HCT116 (cell line): ENCODE data around the gene NFIX. TPM values are rescaled to one million over a fixed set of nuclear protein-coding genes. Genes with fewer than 3 reads are reported as not detected.

Experiments
- ATAC-seq: fragments of 200-7000 bp; cut with Tn5 transposase; 2 replicates; pipeline ENCODE4 v1.9.1; 2020; ENCODE audit warnings: mild to moderate bottlenecking, moderate library complexity
- BruUV-seq: library from RNA; stranded (reverse); fragments of 400-500 nt; replicated peaks from 2 replicates; lab custom pipeline; 2021; lab: Mats Ljungman, UMichigan
- CTCF ChIA-PET: fragments of 300-600 bp; sonication (Branson Sonifier 250); formaldehyde crosslinking; loops from one replicate; lab custom pipeline; 2021; ENCODE audit warnings: antibody characterized with exemption; lab: Charles Lee
- POLR2A ChIA-PET: fragments of 300-600, 350-600 bp; sonication (Branson Sonifier 250); formaldehyde crosslinking; loops from one replicate; lab custom pipeline; 2021; ENCODE audit warnings: antibody characterized with exemption; lab: Charles Lee
- RAD21 ChIA-PET, 2 experiments: fragments of 300-600 bp; sonication (Branson Sonifier 250); formaldehyde crosslinking; loops; one replicate each; lab custom pipeline; 2023; ENCODE audit warnings: low total read pairs in 2 of 2; ENCODE audit not compliant: uncharacterized antibody in 2 of 2, unreplicated experiment in 2 of 2, low non-redundant PET in 1 of 2; lab: Charles Lee
- DNase-seq: peaks from one replicate; pipeline ENCODE4 v3.0.0-alpha.2; 2010; ENCODE audit warnings: low read depth, low spot score
- H2AFZ ChIP-seq: fragments of 200-600 bp; shearing (Covaris generic), sonication (generic); 2 replicates; pipeline ENCODE4 v1.6.1; 2017; ENCODE audit warnings: low read depth, mixed run types, mixed read lengths, antibody characterized with exemption, low read length; ENCODE audit not compliant: poor library complexity, severe bottlenecking
- H3K27ac ChIP-seq: 2 replicates; pipeline ENCODE4 v1.5.1; 2012; ENCODE audit warnings: low read depth, low read length
- H3K27me3 ChIP-seq: fragments of 200-600 bp; sonication (generic); 2 replicates; pipeline ENCODE4 v1.6.1; 2016; ENCODE audit warnings: mixed run types, low read length, mixed read lengths; ENCODE audit not compliant: insufficient read depth
- H3K36me3 ChIP-seq, 2 experiments: fragments of 200-500 bp in 1 of 2; fragments of 200-600 bp in 1 of 2; sonication (Bioruptor generic) in 1 of 2; sonication (generic) in 1 of 2; 2 replicates each; pipeline versions ENCODE4 v1.5.1 to v1.6.1; 2014 to 2016; ENCODE audit warnings: low read length in 2 of 2, inconsistent platforms in 1 of 2, mixed read lengths in 1 of 2, mixed run types in 1 of 2; ENCODE audit not compliant: insufficient read depth in 2 of 2, control insufficient read depth in 1 of 2
- H3K4me1 ChIP-seq, 2 experiments: fragments of 200-600 bp in 1 of 2; sonication (generic) in 1 of 2; 2 replicates each; pipeline versions ENCODE4 v1.5.1 to v1.6.1; 2012 to 2017; ENCODE audit warnings: low read length in 2 of 2, inconsistent platforms in 1 of 2, mild to moderate bottlenecking in 1 of 2, mixed read lengths in 1 of 2, mixed run types in 1 of 2, moderate library complexity in 1 of 2; ENCODE audit not compliant: insufficient read depth in 2 of 2, control insufficient read depth in 1 of 2
- H3K4me2 ChIP-seq: fragments of 200-600 bp; sonication (generic); 2 replicates; pipeline ENCODE4 v1.6.1; 2017; ENCODE audit warnings: mixed run types, low read length, mixed read lengths
- H3K4me3 ChIP-seq, 2 experiments: fragments of 200-600 bp in 1 of 2; sonication (generic) in 1 of 2; replicated peaks in 1 of 2; 2 replicates each; pipeline ENCODE4 v1.5.1; 2011 to 2016; ENCODE audit warnings: low read length in 2 of 2, control low read depth in 1 of 2, low read depth in 1 of 2, mild to moderate bottlenecking in 1 of 2, mixed read lengths in 1 of 2, mixed run types in 1 of 2
- H3K79me2 ChIP-seq: fragments of 200-600 bp; sonication (generic); 2 replicates; pipeline ENCODE4 v1.6.1; 2017; ENCODE audit warnings: mild to moderate bottlenecking, mixed run types, low read length, moderate library complexity, mixed read lengths; ENCODE audit not compliant: insufficient read depth
- H3K9ac ChIP-seq: fragments of 200-600 bp; sonication (generic); 2 replicates; pipeline ENCODE4 v1.6.1; 2016; ENCODE audit warnings: low read length, mixed read lengths
- H3K9me2 ChIP-seq: fragments of 200-600 bp; sonication (generic), shearing (Covaris generic); 2 replicates; pipeline ENCODE4 v1.6.1; 2017; ENCODE audit warnings: mixed run types, mild to moderate bottlenecking, moderate library complexity; ENCODE audit not compliant: insufficient read depth
- H3K9me3 ChIP-seq, 2 experiments: fragments of 200-500 bp in 1 of 2; fragments of 200-600 bp in 1 of 2; sonication (Bioruptor generic) in 1 of 2; sonication (generic) in 1 of 2; 2 replicates each; pipeline ENCODE4 v1.6.1; 2014 to 2017; ENCODE audit warnings: low read length in 2 of 2, mixed read lengths in 2 of 2, inconsistent platforms in 1 of 2, low read depth in 1 of 2, mild to moderate bottlenecking in 1 of 2, mixed run types in 1 of 2, moderate library complexity in 1 of 2; ENCODE audit not compliant: control insufficient read depth in 1 of 2, insufficient read depth in 1 of 2
- H4K20me1 ChIP-seq: fragments of 200-600 bp; sonication (generic), shearing (Covaris generic); 2 replicates; pipeline ENCODE4 v1.6.1; 2017; ENCODE audit warnings: mixed run types, mild to moderate bottlenecking, moderate library complexity; ENCODE audit not compliant: insufficient read depth
- CEBPB ChIP-seq: IDR thresholded peaks from 2 replicates; pipeline ENCODE4 v1.6.1; 2012; ENCODE audit warnings: low read depth
- EGR1 ChIP-seq: IDR thresholded peaks from 2 replicates; pipeline ENCODE4 v1.6.1; 2012; ENCODE audit warnings: low read depth
- EZH2 ChIP-seq: fragments of 200-600 bp; sonication (generic); IDR thresholded peaks from 2 replicates; pipeline ENCODE4 v1.6.1; 2017; ENCODE audit warnings: antibody characterized with exemption, mixed run types
- EZH2phosphoT487 ChIP-seq: fragments of 200-600 bp; IDR thresholded peaks from 2 replicates; pipeline ENCODE4 v1.6.1; 2018; ENCODE audit warnings: antibody characterized with exemption, borderline replicate concordance
- JUND ChIP-seq: IDR thresholded peaks from 2 replicates; pipeline ENCODE4 v1.6.1; 2012
- RAD21 ChIP-seq: IDR thresholded peaks from 2 replicates; pipeline ENCODE4 v1.6.1; 2012; ENCODE audit warnings: low read depth, mild to moderate bottlenecking
- SP1 ChIP-seq: IDR thresholded peaks from 2 replicates; pipeline ENCODE4 v1.6.1; 2012; ENCODE audit warnings: low read depth
- SRF ChIP-seq: IDR thresholded peaks from 2 replicates; pipeline ENCODE4 v1.6.1; 2012; ENCODE audit warnings: low read depth
- TCF7L2 ChIP-seq: IDR thresholded peaks from 2 replicates; pipeline ENCODE4 v1.7.0; 2011; ENCODE audit warnings: borderline replicate concordance, inconsistent platforms; ENCODE audit not compliant: insufficient read depth, insufficient read length; ENCODE audit errors: extremely low read depth
- ZFX ChIP-seq: fragments of 450-650 bp; IDR thresholded peaks from 2 replicates; pipeline ENCODE4 v1.6.1; 2017
- intact Hi-C: fragments of 100-400 bp; cut with micrococcal nuclease; formaldehyde crosslinking; loops from 2 replicates; pipeline ENCODE4 v1.10.0; 2022
- total RNA-seq: library from RNA; stranded (reverse); gene quantifications from one replicate; pipeline ENCODE4 v1.2.1, GENCODE V29; 2021; ENCODE audit not compliant: unreplicated experiment
- TF ChIP-seq, protein P1 (sequence below): IDR thresholded peaks from 2 replicates; pipeline ENCODE4 v1.6.1; 2012
- TF ChIP-seq, protein P2 (sequence below): IDR thresholded peaks from 2 replicates; pipeline ENCODE4 v1.6.1; 2012; ENCODE audit warnings: low read depth
- TF ChIP-seq, protein P3 (sequence below): IDR thresholded peaks from 2 replicates; pipeline ENCODE4 v1.6.1; 2012

The NFIX gene
- total RNA-seq, 1 experiment from 2014 or later, result 34.8 TPM

DNA sequence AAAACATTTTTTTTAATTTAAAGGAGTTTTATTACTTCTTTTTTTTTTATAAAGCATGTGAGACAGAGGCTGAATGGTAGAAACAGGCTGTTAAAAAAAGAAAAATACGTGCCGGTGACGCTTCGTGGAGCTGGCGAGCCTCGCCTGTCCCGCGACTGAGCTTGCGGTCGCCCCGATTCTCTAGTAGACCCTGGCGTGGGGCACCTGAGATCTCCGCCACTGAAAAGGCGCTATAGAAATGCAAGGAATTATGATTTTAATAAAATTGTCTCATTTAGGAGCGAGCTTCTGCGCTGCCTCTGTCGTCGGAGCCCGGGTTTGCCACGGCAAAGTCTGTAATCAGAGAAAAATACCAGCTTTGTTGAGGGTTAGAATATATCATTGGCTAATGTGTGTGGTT is 18.4 kb downstream of the NFIX start:
- no peaks in the 10 kb centered on the region for H3K27me3 ChIP-seq
- no peak for DNase-seq
- ChIA-PET POLR2A (interaction anchor here (1.2 kb wide), 1 partner anchor 14 kb away, joined by 3 read pairs; no protein-coding TSS in a partner anchor), CTCF (interaction anchor here (0.9 to 1.6 kb wide), 3 partner anchors 16 to 47 kb away, joined by 5 to 7 read pairs (median 6); no protein-coding TSS in a partner anchor), RAD21 (interaction anchor here in 1 of 2 experiments (0.6 to 1.3 kb wide), 2 partner anchors 42 to 219 kb away, joined by 3 read pairs; no protein-coding TSS in a partner anchor)
- TF ChIP-seq EZH2phosphoT487 (no peak), EGR1 (no peak)
- TF ChIP-seq, protein P1, sequence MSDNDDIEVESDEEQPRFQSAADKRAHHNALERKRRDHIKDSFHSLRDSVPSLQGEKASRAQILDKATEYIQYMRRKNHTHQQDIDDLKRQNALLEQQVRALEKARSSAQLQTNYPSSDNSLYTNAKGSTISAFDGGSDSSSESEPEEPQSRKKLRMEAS, result no peak
- no TSS peak for BruUV-seq
- H3K79me2 ChIP-seq, result no peaks in the 10 kb centered on the region
- H3K4me1 ChIP-seq, result peaks cover 16 to 23% of the 10 kb centered on the region in 2 experiments
- no peaks in the 10 kb centered on the region for H3K9me3 ChIP-seq
- H3K4me3 ChIP-seq, result no peak overlapping the region
- intact Hi-C loops, result no loop called here
- H3K27ac ChIP-seq, result no peak overlapping the region
- ATAC-seq, result no peak
- H3K4me2 ChIP-seq, result peak overlapping the region; percentile 92
- no peaks in the 10 kb centered on the region; the same call in 1 of the 2 replicates for H4K20me1 ChIP-seq
- H3K9ac ChIP-seq, result peak overlapping the region; percentile 66
- peak overlapping the region; percentile 67 for H2AFZ ChIP-seq
- H3K9me2 ChIP-seq, result no peaks in the 10 kb centered on the region
- no peaks in the 10 kb centered on the region for H3K36me3 ChIP-seq

DNA sequence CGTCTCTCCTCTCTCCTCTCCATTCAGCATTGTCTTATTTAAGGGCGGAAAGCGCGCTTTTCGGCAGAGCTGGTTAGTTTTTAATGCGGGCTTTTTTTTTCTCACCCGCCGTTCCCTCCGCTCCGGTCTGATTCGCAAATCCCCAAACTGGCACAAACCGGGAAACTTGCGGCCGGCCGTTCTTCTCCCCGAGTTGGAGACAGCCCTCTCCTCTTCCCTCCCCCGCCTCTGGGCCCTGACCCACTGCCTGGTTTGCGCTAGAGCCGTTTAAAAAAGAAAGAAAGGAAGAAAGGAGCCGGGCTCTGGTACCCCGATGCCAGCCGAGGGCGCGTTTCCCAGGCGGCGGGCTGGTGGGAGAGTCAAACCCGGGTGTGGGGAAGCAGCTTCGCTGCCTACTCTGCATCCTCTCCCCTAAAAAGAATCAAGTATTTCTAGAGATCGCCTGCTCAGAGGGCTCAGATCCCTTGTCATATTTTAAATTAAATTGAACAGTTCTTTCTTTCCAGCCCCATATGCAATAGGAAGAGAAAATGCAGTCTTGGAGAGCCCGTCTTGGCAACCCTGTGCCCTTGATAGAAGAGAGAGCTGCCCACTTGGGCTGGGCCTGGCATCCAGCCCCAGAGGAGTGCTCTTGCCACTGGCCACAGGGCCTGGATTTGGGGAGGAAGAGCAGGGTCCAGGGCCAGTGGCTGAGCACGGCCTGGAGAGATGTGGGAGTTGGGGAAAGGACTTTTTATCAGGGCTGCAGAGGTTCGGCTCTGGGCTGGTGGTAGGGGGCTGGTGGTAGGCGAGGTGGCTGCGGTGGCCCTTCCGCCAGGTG is 19.0 kb downstream of the NFIX start:
- no peaks in the 10 kb centered on the region for H3K9me3 ChIP-seq
- intact Hi-C loops, result no loop called here
- no peaks in the 10 kb centered on the region for H3K27me3 ChIP-seq
- ATAC-seq, result no peak
- no peak for DNase-seq
- no peak overlapping the region for H2AFZ ChIP-seq
- H3K4me3 ChIP-seq, result no peak overlapping the region
- POLR2A ChIA-PET, result interaction anchor here (1.2 kb wide), 1 partner anchor 14 kb away, joined by 3 read pairs; no protein-coding TSS in a partner anchor
- no peaks in the 10 kb centered on the region; the same call in 1 of the 2 replicates for H4K20me1 ChIP-seq
- H3K27ac ChIP-seq, result no peak overlapping the region
- no peak overlapping the region for H3K9ac ChIP-seq
- H3K36me3 ChIP-seq, result no peaks in the 10 kb centered on the region
- RAD21 ChIA-PET, result interaction anchor here in 1 of 2 experiments (1.3 kb wide), 1 partner anchor 42 kb away, joined by 3 read pairs; no protein-coding TSS in a partner anchor
- CTCF ChIA-PET, result interaction anchor here (1.6 kb wide), 1 partner anchor 16 kb away, joined by 7 read pairs; no protein-coding TSS in a partner anchor
- H3K9me2 ChIP-seq, result no peaks in the 10 kb centered on the region
- BruUV-seq, result no TSS peak
- H3K4me2 ChIP-seq, result no peak overlapping the region
- peaks cover 16 to 21% of the 10 kb centered on the region in 2 experiments for H3K4me1 ChIP-seq
- no peak for TF ChIP-seq RAD21
- no peak for TF ChIP-seq JUND
- TF ChIP-seq EGR1, result no peak
- TF ChIP-seq TCF7L2, result no peak
- TF ChIP-seq, protein P1, result no peak
- no peak for TF ChIP-seq SRF
- no peak for TF ChIP-seq SP1
- TF ChIP-seq, protein P2, sequence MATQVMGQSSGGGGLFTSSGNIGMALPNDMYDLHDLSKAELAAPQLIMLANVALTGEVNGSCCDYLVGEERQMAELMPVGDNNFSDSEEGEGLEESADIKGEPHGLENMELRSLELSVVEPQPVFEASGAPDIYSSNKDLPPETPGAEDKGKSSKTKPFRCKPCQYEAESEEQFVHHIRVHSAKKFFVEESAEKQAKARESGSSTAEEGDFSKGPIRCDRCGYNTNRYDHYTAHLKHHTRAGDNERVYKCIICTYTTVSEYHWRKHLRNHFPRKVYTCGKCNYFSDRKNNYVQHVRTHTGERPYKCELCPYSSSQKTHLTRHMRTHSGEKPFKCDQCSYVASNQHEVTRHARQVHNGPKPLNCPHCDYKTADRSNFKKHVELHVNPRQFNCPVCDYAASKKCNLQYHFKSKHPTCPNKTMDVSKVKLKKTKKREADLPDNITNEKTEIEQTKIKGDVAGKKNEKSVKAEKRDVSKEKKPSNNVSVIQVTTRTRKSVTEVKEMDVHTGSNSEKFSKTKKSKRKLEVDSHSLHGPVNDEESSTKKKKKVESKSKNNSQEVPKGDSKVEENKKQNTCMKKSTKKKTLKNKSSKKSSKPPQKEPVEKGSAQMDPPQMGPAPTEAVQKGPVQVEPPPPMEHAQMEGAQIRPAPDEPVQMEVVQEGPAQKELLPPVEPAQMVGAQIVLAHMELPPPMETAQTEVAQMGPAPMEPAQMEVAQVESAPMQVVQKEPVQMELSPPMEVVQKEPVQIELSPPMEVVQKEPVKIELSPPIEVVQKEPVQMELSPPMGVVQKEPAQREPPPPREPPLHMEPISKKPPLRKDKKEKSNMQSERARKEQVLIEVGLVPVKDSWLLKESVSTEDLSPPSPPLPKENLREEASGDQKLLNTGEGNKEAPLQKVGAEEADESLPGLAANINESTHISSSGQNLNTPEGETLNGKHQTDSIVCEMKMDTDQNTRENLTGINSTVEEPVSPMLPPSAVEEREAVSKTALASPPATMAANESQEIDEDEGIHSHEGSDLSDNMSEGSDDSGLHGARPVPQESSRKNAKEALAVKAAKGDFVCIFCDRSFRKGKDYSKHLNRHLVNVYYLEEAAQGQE, result no peak
- TF ChIP-seq ZFX, result no peak
- TF ChIP-seq, protein P3, sequence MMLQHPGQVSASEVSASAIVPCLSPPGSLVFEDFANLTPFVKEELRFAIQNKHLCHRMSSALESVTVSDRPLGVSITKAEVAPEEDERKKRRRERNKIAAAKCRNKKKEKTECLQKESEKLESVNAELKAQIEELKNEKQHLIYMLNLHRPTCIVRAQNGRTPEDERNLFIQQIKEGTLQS, result no peak
- TF ChIP-seq EZH2, result no peak
- no peak for TF ChIP-seq CEBPB
- H3K79me2 ChIP-seq, result no peaks in the 10 kb centered on the region
